ENCODE results near the gene TRIM43B.
"Not testable (repeated sequence)": the region's sequence is repeated elsewhere in the genome, so short reads cannot be mapped to it uniquely, and the experiment has no call there.

TRIM43B gene

GRCh38 chr2:95484654-95485053 lies at the start of gene TRIM43B:
Gene TRIM43B (minus strand): TSS chr2:95484754. CDS start chr2:95482714, 2,040 bp downstream.
- FAIRE-seq: not testable (repeated sequence)

GRCh38 chr2:95531254-95531771 lies 46.8 kb upstream of the TRIM43B start:
- FAIRE-seq: no peak

GRCh38 chr2:95530734-95531133 lies 46.2 kb upstream of the TRIM43B start:
- FAIRE-seq: no peak

- no peak for FAIRE-seq
Measured at GRCh38 chr2:95526360-95527341, 42.1 kb upstream of the TRIM43B start.

- FAIRE-seq: no peak
Measured at GRCh38 chr2:95525294-95526035, 40.9 kb upstream of the TRIM43B start.

- FAIRE-seq: no peak
Measured at GRCh38 chr2:95524195-95524594, 39.6 kb upstream of the TRIM43B start.

- FAIRE-seq: no peak
Measured at GRCh38 chr2:95514718-95515117, 30.2 kb upstream of the TRIM43B start.

GRCh38 chr2:95514226-95514625 lies 29.7 kb upstream of the TRIM43B start:
- FAIRE-seq: peak; percentile 45

- no peak for FAIRE-seq
Measured at GRCh38 chr2:95509408-95509807, 24.9 kb upstream of the TRIM43B start.

- no peak for FAIRE-seq
Measured at GRCh38 chr2:95505222-95505621, 20.7 kb upstream of the TRIM43B start.

GRCh38 chr2:95500854-95501253 lies 16.3 kb upstream of the TRIM43B start:
- FAIRE-seq: no peak

- not testable (repeated sequence) for FAIRE-seq
Measured at GRCh38 chr2:95492076-95492475, 7.5 kb upstream of the TRIM43B start.

- FAIRE-seq: not testable (repeated sequence)
Measured at GRCh38 chr2:95475025-95475424, 9.5 kb downstream of the TRIM43B start.

GRCh38 chr2:95467984-95468383 lies 16.6 kb downstream of the TRIM43B start:
- not testable (repeated sequence) for FAIRE-seq

- not testable (repeated sequence) for FAIRE-seq
Measured at GRCh38 chr2:95466572-95466971, 18.0 kb downstream of the TRIM43B start.

GRCh38 chr2:95463292-95463691 lies 21.3 kb downstream of the TRIM43B start:
- not testable (repeated sequence) for FAIRE-seq

GRCh38 chr2:95445317-95445716 lies 39.2 kb downstream of the TRIM43B start:
- FAIRE-seq: not testable (repeated sequence)

- not testable (repeated sequence) for FAIRE-seq
Measured at GRCh38 chr2:95442474-95443099, 42.0 kb downstream of the TRIM43B start.

- FAIRE-seq: not testable (repeated sequence)
Measured at GRCh38 chr2:95435872-95436209, 48.7 kb downstream of the TRIM43B start.

GRCh38 chr2:95435162-95435871 lies 49.2 kb downstream of the TRIM43B start:
- FAIRE-seq: not testable (repeated sequence)

- not testable (repeated sequence) for FAIRE-seq
Measured at GRCh38 chr2:95434507-95435076, 50.0 kb downstream of the TRIM43B start.

GRCh38 chr2:95433973-95434372 lies 50.6 kb downstream of the TRIM43B start:
- not testable (repeated sequence) for FAIRE-seq
